Measurements from ENCODE around the gene DMKN. TPM values are rescaled to one million over a fixed set of nuclear protein-coding genes. Genes with fewer than 3 reads are reported as not detected.

The DMKN gene
- polyA plus RNA-seq, 1 donor = 4.2 TPM

- peak; percentile 29 for DNase-seq
Measured at GRCh38 chr19:35549174-35549788, 35.8 kb upstream of the DMKN start.

- no peak for DNase-seq
Measured at GRCh38 chr19:35546532-35546931, 33.1 kb upstream of the DMKN start.

GRCh38 chr19:35545855-35546381, 32.5 kb upstream of the DMKN start:
- DNase-seq = no peak

- DNase-seq = peak; percentile 93
Measured at GRCh38 chr19:35545001-35545854, 31.8 kb upstream of the DMKN start, which contains the start of gene TMEM147. Gene TMEM147 (plus strand): TSS chr19:35545626. CDS start chr19:35545740, 114 bp downstream.

GRCh38 chr19:35544110-35544802, 30.8 kb upstream of the DMKN start:
- DNase-seq = no peak

GRCh38 chr19:35543280-35544109, 30.0 kb upstream of the DMKN start:
- DNase-seq = no peak

GRCh38 chr19:35542209-35542608, 28.8 kb upstream of the DMKN start:
- DNase-seq = no peak

GRCh38 chr19:35540356-35540927, 27.0 kb upstream of the DMKN start:
- DNase-seq = no peak

GRCh38 chr19:35539850-35540249, 26.4 kb upstream of the DMKN start:
- DNase-seq = no peak

- no peak for DNase-seq
Measured at GRCh38 chr19:35539314-35539713, 25.9 kb upstream of the DMKN start.

GRCh38 chr19:35534803-35535480, 21.5 kb upstream of the DMKN start:
- DNase-seq = no peak

GRCh38 chr19:35533822-35534392, 20.5 kb upstream of the DMKN start:
- DNase-seq = no peak

GRCh38 chr19:35533201-35533821, 19.9 kb upstream of the DMKN start, which contains the start of gene GAPDHS:
Gene GAPDHS (plus strand): TSS chr19:35533456. CDS start chr19:35533528, 72 bp downstream.
- no peak for DNase-seq

GRCh38 chr19:35531291-35531690, 17.8 kb upstream of the DMKN start:
- no peak for DNase-seq

GRCh38 chr19:35529241-35530218, 16.1 kb upstream of the DMKN start:
- no peak for DNase-seq

GRCh38 chr19:35528218-35529038, 15.0 kb upstream of the DMKN start, which contains the start of gene SBSN:
Gene SBSN (minus strand): TSS chr19:35528311. CDS start chr19:35528281, 30 bp downstream.
- no peak for DNase-seq

- no peak for DNase-seq
Measured at GRCh38 chr19:35525873-35526272, 12.4 kb upstream of the DMKN start.

All from hindlimb muscle (tissue), 1 donor.